ENCODE data around the gene KIF2A. TPM values are rescaled to one million over a fixed set of nuclear protein-coding genes. Genes with fewer than 3 reads are reported as not detected.

The KIF2A gene
- total RNA-seq, 1 experiment from 2014 or later, result 42.9 TPM

GRCh38 chr5:62347928-62348327 is 41.9 kb downstream of the KIF2A start:
- ATAC-seq, result no peak
- Histone ChIP-seq H3K4me1 (ENCODE audit: control insufficient read depth in 1 of 2, insufficient read depth in 2 of 2, low read length in 2 of 2) (no peaks in the 10 kb centered on the region), H3K9me3 (ENCODE audit: control insufficient read depth in 1 of 2, insufficient read depth in 1 of 2, low read depth in 1 of 2, low read length in 2 of 2) (no peaks in the 10 kb centered on the region), H3K27ac (ENCODE audit: low read depth, low read length) (no peak overlapping the region), H3K9me2 (ENCODE audit: insufficient read depth) (no peaks in the 10 kb centered on the region), H3K4me3 (replicated peaks in 1 of 2; ENCODE audit: low read depth in 1 of 2, low read length in 2 of 2) (no peak overlapping the region), H3K36me3 (ENCODE audit: control insufficient read depth in 1 of 2, insufficient read depth in 2 of 2, low read length in 2 of 2) (peaks cover 2 to 4% of the 10 kb centered on the region in 2 experiments; a peak in 1 of 4 replicates), H3K9ac (ENCODE audit: low read length) (no peak overlapping the region), H2AFZ (ENCODE audit: low read depth, low read length, poor library complexity, severe bottlenecking) (no peak overlapping the region), H4K20me1 (ENCODE audit: insufficient read depth) (no peaks in the 10 kb centered on the region), H3K4me2 (ENCODE audit: low read length) (no peak overlapping the region), H3K27me3 (ENCODE audit: insufficient read depth, low read length) (no peaks in the 10 kb centered on the region), H3K79me2 (ENCODE audit: insufficient read depth, low read length) (peaks cover 36% of the 10 kb centered on the region)
- intact Hi-C loops (cut with micrococcal nuclease), result no loop called here
- CTCF ChIA-PET, result no interaction called here
- no peak for DNase-seq (ENCODE audit: low read depth, low spot score)
- no TSS peak for BruUV-seq (replicated peaks)
- RAD21 ChIA-PET (ENCODE audit: low non-redundant PET in 1 of 2, low total read pairs in 2 of 2, uncharacterized antibody in 2 of 2, unreplicated experiment in 2 of 2), result no interaction called here
- no peak for TF ChIP-seq CTCF (IDR thresholded peaks at IDR 0.05 in 2 of 3, conservative IDR thresholded peaks at IDR 0.05 in 1 of 3; ENCODE audit: borderline replicate concordance in 1 of 3, insufficient read depth in 1 of 3, low read depth in 2 of 3, low read length in 2 of 3)
- no peak for TF ChIP-seq CEBPB (IDR thresholded peaks at IDR 0.05; ENCODE audit: low read depth)
- TF ChIP-seq POLR2AphosphoS5 (IDR thresholded peaks at IDR 0.05; ENCODE audit: low read depth, low read length), result no peak
- TF ChIP-seq ZBTB33 (IDR thresholded peaks at IDR 0.05; ENCODE audit: extremely low read depth, insufficient replicate concordance, low read length), result no peak
- no peak for TF ChIP-seq ELF1 (IDR thresholded peaks at IDR 0.05; ENCODE audit: borderline replicate concordance, low read depth)
- no peak for TF ChIP-seq CBX3 (IDR thresholded peaks at IDR 0.05; ENCODE audit: low read depth)
- no peak for TF ChIP-seq FOSL1 (IDR thresholded peaks at IDR 0.05; ENCODE audit: low read depth)
- TF ChIP-seq ZFX (IDR thresholded peaks at IDR 0.05), result no peak
- TF ChIP-seq EZH2phosphoT487 (IDR thresholded peaks at IDR 0.05; ENCODE audit: borderline replicate concordance), result no peak
- no peak for TF ChIP-seq REST (IDR thresholded peaks at IDR 0.05; ENCODE audit: low read depth)
- TF ChIP-seq EZH2 (IDR thresholded peaks at IDR 0.05), result no peak
- no peak for TF ChIP-seq MAX (IDR thresholded peaks at IDR 0.05)
- TF ChIP-seq SRF (IDR thresholded peaks at IDR 0.05; ENCODE audit: low read depth), result no peak
- no peak for TF ChIP-seq YY1 (IDR thresholded peaks at IDR 0.05; ENCODE audit: extremely low read depth, insufficient replicate concordance, low read depth, low read length)
- POLR2A ChIA-PET, result no interaction called here

Measured in HCT116 (cell line).